Fibroblast of lung (primary cell): ENCODE data around the gene ADCY5.

Source experiments
- CTCF ChIP-seq, 2 donors: IDR thresholded peaks in 1 of 2; conservative IDR thresholded peaks in 1 of 2; 1 replicate in 1 of 2; 2 replicates in 1 of 2; pipeline ENCODE4 v1.5.1; 2011 to 2012; ENCODE audit warnings: low read length in 2 of 2, control low read depth in 1 of 2, inconsistent platforms in 1 of 2, low read depth in 1 of 2, mild to moderate bottlenecking in 1 of 2
- EZH2 ChIP-seq: IDR thresholded peaks from 2 replicates; pipeline ENCODE4 v1.5.1; 2012; ENCODE audit warnings: low read length, control low read depth, mild to moderate bottlenecking; ENCODE audit errors: missing control alignments

GRCh38 chr3:123331651-123332050, 117.2 kb downstream of the ADCY5 start:
- TF ChIP-seq CTCF (conservative IDR thresholded peaks at IDR 0.05 in 1 of 2, IDR thresholded peaks at IDR 0.05 in 1 of 2; ENCODE audit: low read depth in 1 of 2, low read length in 2 of 2), result no peak
- no peak for TF ChIP-seq EZH2
